ENCODE results near the gene SEMA5B.

Gene SEMA5B

DNA sequence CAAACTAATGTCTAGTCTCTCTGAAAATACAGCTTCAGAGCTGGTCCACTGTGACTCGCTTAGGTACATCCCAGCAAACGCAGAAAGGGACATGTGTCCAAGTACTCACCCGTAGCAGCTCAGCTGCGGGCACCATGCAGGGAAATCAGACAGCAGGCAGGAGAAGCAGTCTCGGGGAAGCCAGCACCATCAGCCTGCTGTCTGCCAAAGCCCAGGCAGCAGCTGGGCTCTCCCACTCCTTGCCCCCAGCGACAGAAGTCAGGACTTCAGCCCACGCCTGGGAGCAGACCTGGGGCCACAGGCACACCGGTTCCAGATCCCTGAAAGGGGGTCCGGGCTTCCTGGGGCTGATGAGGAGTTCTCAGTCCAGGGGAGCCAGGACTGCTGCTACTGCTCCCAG lies 34.9 kb downstream of the SEMA5B start:
- DNase-seq, result no peak

DNA sequence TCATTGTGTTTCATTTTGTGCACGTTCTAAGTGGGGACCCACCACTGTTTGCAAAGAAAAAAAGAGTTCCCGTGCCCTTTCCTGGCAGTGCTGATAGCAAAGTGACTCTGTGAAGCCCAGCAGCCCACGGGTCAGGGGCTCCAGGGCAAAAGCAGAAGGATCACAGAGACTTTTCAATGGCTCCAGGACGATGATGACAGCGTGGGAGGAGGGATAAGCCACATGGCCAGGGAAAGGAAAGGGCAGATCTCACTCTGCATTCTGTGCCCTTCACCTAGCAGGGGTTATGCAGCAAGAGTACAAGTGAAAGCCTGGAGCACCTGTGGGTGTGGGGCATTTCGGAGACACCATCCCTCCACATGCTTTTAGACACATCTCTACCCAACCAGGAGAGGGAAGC lies 35.4 kb downstream of the SEMA5B start:
- no peak for DNase-seq

GRCh38 chr3:122991236-122991985 lies 36.2 kb downstream of the SEMA5B start:
- DNase-seq, result no peak

DNA sequence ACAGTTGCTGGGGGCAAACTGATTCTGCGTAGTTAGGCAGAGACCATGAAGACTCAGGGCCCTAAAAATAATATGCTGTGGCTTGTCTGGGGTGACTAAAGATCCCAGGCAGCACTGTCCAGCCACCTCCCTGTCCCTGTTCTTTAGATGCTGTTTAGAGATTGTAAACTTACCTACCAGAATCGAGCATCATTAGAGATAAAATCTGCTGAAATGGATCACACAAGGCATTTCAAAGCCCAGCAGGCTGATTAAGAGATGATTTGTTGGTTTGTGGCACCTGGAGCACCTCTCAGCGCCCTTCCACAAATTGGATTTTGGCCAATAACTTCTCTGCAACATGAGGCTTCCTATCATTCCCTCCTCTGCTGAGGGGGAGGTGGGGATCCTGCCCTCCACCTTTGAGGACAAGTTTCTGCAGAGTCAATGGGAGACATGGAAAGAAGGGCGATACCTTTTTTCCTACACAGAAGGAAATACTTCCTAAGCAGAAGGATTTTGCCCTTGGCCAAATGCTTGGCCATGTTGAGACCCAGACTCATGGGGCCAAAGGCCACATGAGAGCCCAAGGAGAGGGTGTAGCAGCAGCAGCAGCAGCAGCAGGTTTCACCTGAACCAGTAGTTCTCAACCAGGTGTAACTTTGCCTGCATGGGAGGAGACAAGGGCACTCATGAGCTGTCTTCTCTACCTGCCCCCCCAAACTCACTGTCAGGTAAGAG lies 37.5 kb downstream of the SEMA5B start:
- no peak for DNase-seq

DNA sequence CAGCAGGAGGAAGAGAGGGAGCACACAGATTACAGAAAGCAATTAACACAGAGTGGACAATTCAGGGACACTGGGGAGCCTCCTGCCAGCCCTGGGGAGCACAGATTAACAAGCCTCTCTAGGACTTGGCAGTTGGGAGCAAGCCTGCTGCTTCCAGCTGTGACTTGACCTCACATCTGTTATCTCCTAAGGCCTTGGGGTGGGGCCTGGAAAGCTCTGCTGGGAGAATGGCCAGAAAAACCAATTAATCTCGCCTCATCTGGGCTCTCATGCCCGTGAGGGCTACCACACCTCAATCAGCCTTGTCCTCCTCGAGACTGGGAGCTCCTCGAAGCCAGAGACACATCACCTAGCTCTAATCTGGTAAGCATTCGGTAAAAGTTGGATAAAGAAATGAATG lies 39.1 kb downstream of the SEMA5B start:
- DNase-seq, result no peak

GRCh38 chr3:122987736-122988319 lies 39.7 kb downstream of the SEMA5B start:
- no peak for DNase-seq

GRCh38 chr3:122987231-122987630 lies 40.3 kb downstream of the SEMA5B start:
- DNase-seq, result no peak

- DNase-seq, result no peak
Observed at GRCh38 chr3:122986693-122987179, 40.8 kb downstream of the SEMA5B start.

DNA sequence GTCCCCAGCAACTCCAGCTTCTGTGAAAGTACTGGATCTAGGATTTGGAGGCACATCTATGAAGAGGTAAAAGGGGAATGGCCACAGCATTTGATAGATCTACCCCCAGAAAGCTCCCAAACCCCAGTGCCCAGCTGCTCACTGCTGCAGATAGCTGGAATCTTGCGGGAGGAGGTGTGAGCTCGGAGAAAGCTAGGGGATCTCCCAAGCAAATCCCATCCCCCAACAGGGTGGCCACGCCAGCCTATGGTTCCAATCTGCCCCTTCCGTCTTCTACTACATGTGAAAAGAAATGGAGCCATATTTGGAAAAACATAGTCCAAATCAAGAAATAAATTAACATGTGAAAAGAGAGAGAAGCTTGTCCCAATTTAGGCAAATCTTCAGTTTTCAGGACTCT lies 42.0 kb downstream of the SEMA5B start:
- DNase-seq, result no peak

DNA sequence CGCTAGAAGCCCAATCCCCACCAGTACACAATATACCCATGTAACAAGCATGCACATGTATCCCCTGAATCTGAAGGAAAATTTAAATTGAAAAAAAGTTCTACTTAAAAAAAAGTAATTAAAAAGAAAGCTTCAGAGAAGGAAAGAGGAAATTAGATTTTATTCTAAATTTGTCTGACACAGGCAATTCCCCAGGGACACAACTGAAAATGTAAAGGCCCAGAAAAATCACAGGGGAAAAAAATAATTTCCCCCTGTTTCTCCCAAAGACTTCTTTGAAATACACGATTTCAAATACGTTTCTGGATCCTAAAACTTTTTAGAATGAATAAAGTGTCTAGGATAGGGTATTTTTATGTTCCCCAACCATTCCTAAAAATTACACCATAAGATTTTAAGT lies 42.9 kb downstream of the SEMA5B start:
- no peak for DNase-seq

GRCh38 chr3:122984007-122984406 lies 43.6 kb downstream of the SEMA5B start:
- DNase-seq, result no peak

- no peak for DNase-seq
Observed at GRCh38 chr3:122982216-122983185, 45.1 kb downstream of the SEMA5B start.

DNA sequence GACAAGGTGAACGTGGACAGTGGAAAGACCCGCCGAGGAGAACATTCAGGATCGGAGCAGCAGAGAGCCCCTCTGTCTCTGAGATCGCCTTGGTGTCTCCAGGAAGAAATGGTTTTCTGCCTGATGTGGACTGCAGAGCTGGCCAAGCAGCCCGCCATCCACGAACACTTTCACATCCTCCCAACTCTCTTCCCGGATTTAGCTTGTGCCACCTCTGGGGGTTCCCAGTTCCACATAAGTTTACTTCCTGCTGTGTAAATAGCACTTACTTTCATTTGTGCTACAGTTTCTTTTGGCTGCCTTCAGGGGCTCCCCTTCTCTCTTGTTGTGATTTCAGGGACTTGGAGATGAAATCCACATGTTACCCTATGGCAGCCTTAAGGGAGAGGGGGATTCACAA lies 48.4 kb downstream of the SEMA5B start:
- DNase-seq, result no peak

DNA sequence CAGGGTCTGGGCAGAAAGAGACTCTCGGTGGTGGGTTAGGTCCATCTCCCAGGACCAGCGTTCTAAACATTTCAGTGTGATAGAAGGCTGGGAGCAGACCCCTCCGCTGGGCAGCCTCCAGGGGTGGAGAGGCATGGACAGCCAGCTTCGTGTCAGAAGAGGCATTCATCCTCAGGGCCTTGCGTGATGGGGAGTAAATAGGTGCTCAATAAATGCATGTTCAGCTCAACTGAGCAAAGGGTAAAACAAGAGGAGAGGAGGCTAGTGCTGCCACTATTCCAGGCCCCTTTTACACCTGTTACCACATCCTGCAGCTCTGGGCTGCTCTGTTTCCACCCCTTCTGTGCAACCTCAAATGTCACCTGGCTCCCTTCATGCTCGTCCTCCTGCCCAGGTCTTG lies 49.0 kb downstream of the SEMA5B start:
- no peak for DNase-seq

- peak; percentile 93 for DNase-seq
Observed at GRCh38 chr3:122977746-122978466, 49.7 kb downstream of the SEMA5B start.

DNA sequence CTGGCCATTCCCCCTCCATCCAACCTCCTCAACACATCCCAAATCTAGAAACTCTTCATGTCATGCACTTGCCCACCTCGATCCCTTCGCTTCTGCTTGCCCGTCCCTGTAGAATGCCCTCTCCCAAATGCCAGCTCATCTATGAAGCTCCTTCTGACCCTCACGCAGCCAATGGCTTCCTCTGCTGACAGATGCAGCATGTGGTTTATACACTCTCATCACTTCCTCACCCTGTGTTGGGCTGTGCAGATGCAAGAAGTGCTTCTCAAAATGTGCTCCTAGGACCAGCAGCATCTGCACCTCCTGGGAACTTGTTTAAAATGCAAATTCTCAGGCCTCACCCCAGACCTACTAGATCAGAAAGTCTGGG lies 51.7 kb downstream of the SEMA5B start:
- no peak for DNase-seq

- peak; percentile 94 for DNase-seq
Observed at GRCh38 chr3:122975163-122975923, 52.2 kb downstream of the SEMA5B start.

DNA sequence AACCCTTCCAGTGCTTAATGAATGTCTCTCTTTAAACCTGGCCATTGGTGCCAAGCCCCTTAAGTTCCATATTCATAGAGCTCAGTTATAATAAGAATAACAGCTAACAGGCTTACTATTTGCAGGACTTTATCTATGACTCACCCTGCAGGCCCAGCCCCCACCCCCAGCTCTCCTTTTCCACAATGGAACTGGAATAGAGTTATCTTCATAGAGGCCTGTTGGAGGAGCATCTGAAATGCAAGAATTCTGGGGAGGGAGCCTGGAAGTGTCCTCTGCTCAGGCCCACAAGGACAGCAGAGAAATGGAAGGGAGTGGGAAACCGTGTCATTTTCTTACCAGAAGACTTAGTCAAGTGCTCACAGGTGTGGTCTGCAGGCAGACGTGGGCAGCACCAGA lies 52.8 kb downstream of the SEMA5B start:
- DNase-seq, result peak; percentile 22

DNA sequence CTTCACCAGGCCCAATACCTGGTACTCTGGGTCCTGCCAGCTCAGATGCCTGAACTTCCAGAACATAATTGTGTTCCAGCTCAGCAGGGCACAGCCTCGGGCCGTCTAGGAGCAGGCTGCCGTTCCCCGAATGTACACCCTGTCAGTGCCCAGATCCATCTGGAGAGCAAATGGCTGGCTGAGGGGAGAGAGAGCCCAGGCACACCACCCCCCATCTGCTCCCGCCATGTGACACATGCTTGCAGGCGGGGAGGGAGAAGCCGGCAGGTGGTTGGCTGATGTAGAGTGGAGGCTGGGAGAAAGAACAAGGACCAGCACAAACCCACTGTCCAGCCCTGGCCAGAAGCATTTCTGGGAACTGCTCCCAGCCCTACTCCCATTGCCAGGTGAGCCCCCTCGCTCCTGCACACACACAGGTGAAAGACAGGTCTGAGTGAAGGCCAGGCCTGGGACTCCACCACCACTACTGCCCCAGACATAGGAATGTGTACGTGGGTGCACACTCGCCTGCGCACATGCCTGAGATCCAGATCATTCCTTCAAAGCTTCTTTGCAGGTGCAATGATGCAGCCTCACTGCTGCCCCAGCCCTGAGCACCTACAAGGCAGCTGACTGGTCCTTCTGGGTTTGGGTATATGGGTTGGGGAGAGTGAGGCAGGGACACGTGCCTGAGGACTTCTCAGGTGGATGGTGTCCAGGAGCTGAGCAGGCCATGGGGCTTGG lies 53.5 kb downstream of the SEMA5B start:
- no peak for DNase-seq

- no peak for DNase-seq
Observed at GRCh38 chr3:122972141-122972540, 55.4 kb downstream of the SEMA5B start.

All from kidney glomerular epithelial cell (primary cell).